Inferior parietal cortex (tissue), 1 donor: ENCODE results near the gene PRR20C.
"Not testable (repeated sequence)": the region's sequence is repeated elsewhere in the genome, so short reads cannot be mapped to it uniquely, and the experiment has no call there.

Experiments
- DNase-seq: peaks from one replicate; pipeline ENCODE4 v3.0.0-alpha.2; 2016; ENCODE audit errors: extremely low spot score

Gene PRR20C

GRCh38 chr13:57153761-57154160, at the start of gene PRR20C:
Gene PRR20C, plus strand, starts transcription at chr13:57154061. Its CDS starts 387 bp downstream, at chr13:57154448.
- DNase-seq: not testable (repeated sequence)

- no peak for DNase-seq
These were observed 38.9 kb upstream of the PRR20C start for GRCh38 chr13:57114945-57115344.

GRCh38 chr13:57123681-57124080, 30.2 kb upstream of the PRR20C start:
- DNase-seq: peak; percentile 39

GRCh38 chr13:57128909-57129308, 25.0 kb upstream of the PRR20C start:
- DNase-seq: no peak

GRCh38 chr13:57136093-57136492, 17.8 kb upstream of the PRR20C start:
- no peak for DNase-seq

- no peak for DNase-seq
These were observed 16.3 kb upstream of the PRR20C start for GRCh38 chr13:57137585-57137984.

- no peak for DNase-seq
These were observed 14.9 kb upstream of the PRR20C start for GRCh38 chr13:57138988-57139387.

- not testable (repeated sequence) for DNase-seq
These were observed 14.1 kb upstream of the PRR20C start for GRCh38 chr13:57139781-57140180.

- DNase-seq: not testable (repeated sequence)
These were observed 13.5 kb upstream of the PRR20C start, which contains the start of gene PRR20A for GRCh38 chr13:57140235-57140968. Gene PRR20A, plus strand, starts transcription at chr13:57140918. Its CDS starts 387 bp downstream, at chr13:57141305.

- not testable (repeated sequence) for DNase-seq
These were observed 6.7 kb upstream of the PRR20C start, which contains the start of gene PRR20B for GRCh38 chr13:57147188-57147587. Gene PRR20B, plus strand, starts transcription at chr13:57147488. Its CDS starts 387 bp downstream, at chr13:57147875.

- DNase-seq: not testable (repeated sequence)
These were observed 5.8 kb upstream of the PRR20C start for GRCh38 chr13:57148106-57148505.

GRCh38 chr13:57160332-57160731, 6.5 kb downstream of the PRR20C start, which contains the start of gene PRR20D:
Gene PRR20D, plus strand, starts transcription at chr13:57160632. Its CDS starts 387 bp downstream, at chr13:57161019.
- DNase-seq: not testable (repeated sequence)

GRCh38 chr13:57166897-57167296, 13.0 kb downstream of the PRR20C start, which contains the start of gene PRR20E:
Gene PRR20E, plus strand, starts transcription at chr13:57167197. Its CDS starts 387 bp downstream, at chr13:57167584.
- not testable (repeated sequence) for DNase-seq

- DNase-seq: no peak
These were observed 37.8 kb downstream of the PRR20C start for GRCh38 chr13:57191667-57192066.
